Tibial nerve (tissue), 4 donors: Measurements from ENCODE around the gene CD1B.

ENCODE experiments used
- EP300 ChIP-seq, 2 donors: sonication (generic); formaldehyde crosslinking; IDR thresholded peaks; one replicate each; pipeline ENCODE4 v1.6.1; 2017; ENCODE audit warnings: antibody characterized with exemption in 2 of 2, mild to moderate bottlenecking in 1 of 2
- POLR2A ChIP-seq, 2 donors: fragments of 450-650 bp; IDR thresholded peaks; one replicate each; pipeline ENCODE4 v1.6.1; 2017; ENCODE audit warnings: antibody characterized with exemption in 2 of 2, mild to moderate bottlenecking in 2 of 2, moderate library complexity in 2 of 2
- TF ChIP-seq, protein P1 (sequence below), 5 experiments: fragments of 200-600 bp in 3 of 5; fragments of 450-650 bp in 2 of 5; sonication (generic) in 3 of 5; IDR thresholded peaks; one replicate each; pipeline ENCODE4 v1.5.1; 2016 to 2019; ENCODE audit warnings: antibody characterized with exemption in 5 of 5, mild to moderate bottlenecking in 3 of 5, moderate library complexity in 2 of 5

DNA sequence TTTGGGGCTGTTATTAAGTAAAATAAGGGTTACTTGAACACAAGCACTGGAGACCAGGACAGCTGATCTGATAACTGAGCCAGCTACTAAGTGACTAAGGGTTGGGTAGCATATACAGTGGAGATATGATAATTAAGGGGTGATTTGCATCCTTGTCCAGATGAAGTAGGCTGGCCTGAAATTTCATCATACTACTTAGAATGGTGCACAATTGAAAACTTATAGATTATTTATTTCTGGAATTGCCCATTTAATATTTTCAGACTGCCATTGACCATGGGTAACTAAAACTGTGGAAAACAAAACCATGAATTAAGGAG lies 3.8 kb upstream of the CD1B start:
- TF ChIP-seq, protein P1, sequence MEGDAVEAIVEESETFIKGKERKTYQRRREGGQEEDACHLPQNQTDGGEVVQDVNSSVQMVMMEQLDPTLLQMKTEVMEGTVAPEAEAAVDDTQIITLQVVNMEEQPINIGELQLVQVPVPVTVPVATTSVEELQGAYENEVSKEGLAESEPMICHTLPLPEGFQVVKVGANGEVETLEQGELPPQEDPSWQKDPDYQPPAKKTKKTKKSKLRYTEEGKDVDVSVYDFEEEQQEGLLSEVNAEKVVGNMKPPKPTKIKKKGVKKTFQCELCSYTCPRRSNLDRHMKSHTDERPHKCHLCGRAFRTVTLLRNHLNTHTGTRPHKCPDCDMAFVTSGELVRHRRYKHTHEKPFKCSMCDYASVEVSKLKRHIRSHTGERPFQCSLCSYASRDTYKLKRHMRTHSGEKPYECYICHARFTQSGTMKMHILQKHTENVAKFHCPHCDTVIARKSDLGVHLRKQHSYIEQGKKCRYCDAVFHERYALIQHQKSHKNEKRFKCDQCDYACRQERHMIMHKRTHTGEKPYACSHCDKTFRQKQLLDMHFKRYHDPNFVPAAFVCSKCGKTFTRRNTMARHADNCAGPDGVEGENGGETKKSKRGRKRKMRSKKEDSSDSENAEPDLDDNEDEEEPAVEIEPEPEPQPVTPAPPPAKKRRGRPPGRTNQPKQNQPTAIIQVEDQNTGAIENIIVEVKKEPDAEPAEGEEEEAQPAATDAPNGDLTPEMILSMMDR (IDR thresholded peaks at IDR 0.05) = no peak
- TF ChIP-seq POLR2A (IDR thresholded peaks at IDR 0.05) (no peak), EP300 (IDR thresholded peaks at IDR 0.05) (no peak)
